Measurements from ENCODE around the gene SYMPK. TPM values are rescaled to one million over a fixed set of nuclear protein-coding genes. Genes with fewer than 3 reads are reported as not detected.

SYMPK gene
- total RNA-seq, 2 experiments from 2014 or later: 97.3 to 98.3 TPM

DNA sequence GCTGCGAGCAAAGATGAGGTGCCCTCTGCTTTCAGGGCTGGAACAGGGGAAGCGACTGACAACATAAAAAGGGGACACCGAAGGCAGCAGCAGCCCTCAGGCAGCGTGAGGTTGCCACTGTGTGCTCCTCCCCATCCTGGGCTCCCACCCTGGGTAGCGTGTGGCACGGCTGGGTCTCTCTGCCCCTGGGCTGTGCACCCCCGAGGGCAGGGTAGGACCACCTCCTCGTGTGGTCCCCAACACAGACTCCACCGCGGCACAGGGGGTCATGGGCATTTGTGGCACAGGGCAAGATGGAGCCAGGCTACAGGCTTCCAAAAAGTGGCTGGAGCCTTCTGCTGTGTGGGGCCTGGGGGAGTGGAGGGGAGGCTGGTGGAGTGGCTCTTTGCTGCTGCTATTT lies 41.4 kb downstream of the SYMPK start:
- Mint-ChIP-seq H3K4me1 (ENCODE audit: low read depth) (peaks cover 6% of the 10 kb centered on the region), H3K27ac (peak overlapping the region; percentile 34), H3K9me3 (ENCODE audit: insufficient read depth) (no peaks in the 10 kb centered on the region), H3K4me3 (no peak overlapping the region), H3K36me3 (ENCODE audit: low read depth) (peaks cover 35% of the 10 kb centered on the region), H3K27me3 (ENCODE audit: low read depth) (no peaks in the 10 kb centered on the region)
- no peak for DNase-seq
- CTCF ChIA-PET: no interaction called here
- POLR2A ChIA-PET: no interaction called here
- ATAC-seq: no peak

DNA sequence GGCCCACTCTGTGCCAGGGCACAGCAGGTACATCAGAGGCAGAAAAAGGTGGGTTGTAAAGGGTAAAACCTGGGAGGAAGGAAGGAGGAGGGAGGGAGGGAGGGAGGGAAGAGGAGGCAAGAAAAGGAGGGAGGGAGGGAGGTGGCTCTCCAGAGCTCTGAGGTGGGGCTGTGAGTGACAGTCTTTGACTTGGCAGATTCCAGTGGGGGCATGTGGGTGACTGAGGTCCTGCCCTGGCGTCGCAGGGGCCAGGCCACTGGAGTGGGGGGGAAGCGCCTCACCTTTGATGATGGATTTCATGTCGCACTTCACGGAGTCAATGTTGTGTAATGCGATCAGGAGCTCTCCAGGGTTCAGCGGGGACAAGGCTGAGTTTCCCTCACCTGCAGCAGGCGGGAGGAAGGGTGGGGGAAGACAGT lies 41.8 kb downstream of the SYMPK start:
- ChIA-PET CTCF (interaction anchor here (1.6 kb wide), 1 partner anchor 51 kb away, joined by 7 read pairs; the partner anchor contains the start of gene SIX5), POLR2A (interaction anchor here (1.0 kb wide), 1 partner anchor 17 kb away, joined by 4 read pairs; no protein-coding TSS in a partner anchor)
- Mint-ChIP-seq H3K27ac (peak overlapping the region; percentile 34), H3K36me3 (ENCODE audit: low read depth) (peaks cover 32% of the 10 kb centered on the region), H3K9me3 (ENCODE audit: insufficient read depth) (no peaks in the 10 kb centered on the region), H3K27me3 (ENCODE audit: low read depth) (no peaks in the 10 kb centered on the region), H3K4me3 (no peak overlapping the region), H3K4me1 (ENCODE audit: low read depth) (peaks cover 6% of the 10 kb centered on the region)
- ATAC-seq (no peak), DNase-seq (no peak)

- CTCF ChIA-PET: interaction anchor here (1.6 kb wide), 1 partner anchor 51 kb away, joined by 7 read pairs; the partner anchor contains the start of gene SIX5
- no peak overlapping the region for H3K4me3 Mint-ChIP-seq
- peaks cover 26% of the 10 kb centered on the region for H3K36me3 Mint-ChIP-seq (ENCODE audit: low read depth)
- DNase-seq (no peak), ATAC-seq (no peak)
- peaks cover 6% of the 10 kb centered on the region for H3K4me1 Mint-ChIP-seq (ENCODE audit: low read depth)
- POLR2A ChIA-PET: interaction anchor here (1.0 kb wide), 1 partner anchor 18 kb away, joined by 4 read pairs; no protein-coding TSS in a partner anchor
- no peaks in the 10 kb centered on the region for H3K9me3 Mint-ChIP-seq (ENCODE audit: insufficient read depth)
- H3K27me3 Mint-ChIP-seq (ENCODE audit: low read depth): no peaks in the 10 kb centered on the region
- H3K27ac Mint-ChIP-seq: no peak overlapping the region
These were observed 42.4 kb downstream of the SYMPK start for GRCh38 chr19:45820413-45821102.

DNA sequence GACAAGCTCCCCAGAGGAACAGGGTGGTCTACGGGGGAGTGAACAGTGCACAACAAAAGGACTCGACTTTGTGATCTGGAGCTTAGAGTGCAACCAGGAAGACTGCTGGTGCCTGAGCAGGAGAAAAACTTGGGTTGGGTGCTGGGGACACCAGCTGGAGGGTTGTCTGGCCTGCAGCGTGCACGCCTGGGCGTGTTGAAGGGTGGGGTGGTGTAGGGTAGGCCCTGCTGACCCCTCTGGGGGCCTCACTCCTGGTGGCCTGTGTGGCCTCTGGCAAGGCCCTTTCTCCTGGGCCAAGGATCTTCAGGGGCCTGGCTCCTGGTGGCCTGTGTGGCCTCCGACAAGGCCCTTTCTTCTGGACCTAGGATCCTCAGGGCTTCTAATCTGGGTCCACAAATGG lies 43.2 kb downstream of the SYMPK start:
- CTCF ChIA-PET: interaction anchor here (1.6 kb wide), 1 partner anchor 50 kb away, joined by 7 read pairs; the partner anchor contains the start of gene SIX5
- H3K4me1 Mint-ChIP-seq (ENCODE audit: low read depth): peaks cover 6% of the 10 kb centered on the region
- H3K9me3 Mint-ChIP-seq (ENCODE audit: insufficient read depth): no peaks in the 10 kb centered on the region
- H3K36me3 Mint-ChIP-seq (ENCODE audit: low read depth): peaks cover 26% of the 10 kb centered on the region
- H3K27me3 Mint-ChIP-seq (ENCODE audit: low read depth): no peaks in the 10 kb centered on the region
- no peak for DNase-seq
- POLR2A ChIA-PET: interaction anchor here (0.6 to 1.0 kb wide), 2 partner anchors 12 to 66 kb away, joined by 3 to 4 read pairs; partner anchors contain the start of gene IRF2BP1
- peak overlapping the region; percentile 11 for H3K27ac Mint-ChIP-seq
- no peak overlapping the region for H3K4me3 Mint-ChIP-seq
- no peak for ATAC-seq

DNA sequence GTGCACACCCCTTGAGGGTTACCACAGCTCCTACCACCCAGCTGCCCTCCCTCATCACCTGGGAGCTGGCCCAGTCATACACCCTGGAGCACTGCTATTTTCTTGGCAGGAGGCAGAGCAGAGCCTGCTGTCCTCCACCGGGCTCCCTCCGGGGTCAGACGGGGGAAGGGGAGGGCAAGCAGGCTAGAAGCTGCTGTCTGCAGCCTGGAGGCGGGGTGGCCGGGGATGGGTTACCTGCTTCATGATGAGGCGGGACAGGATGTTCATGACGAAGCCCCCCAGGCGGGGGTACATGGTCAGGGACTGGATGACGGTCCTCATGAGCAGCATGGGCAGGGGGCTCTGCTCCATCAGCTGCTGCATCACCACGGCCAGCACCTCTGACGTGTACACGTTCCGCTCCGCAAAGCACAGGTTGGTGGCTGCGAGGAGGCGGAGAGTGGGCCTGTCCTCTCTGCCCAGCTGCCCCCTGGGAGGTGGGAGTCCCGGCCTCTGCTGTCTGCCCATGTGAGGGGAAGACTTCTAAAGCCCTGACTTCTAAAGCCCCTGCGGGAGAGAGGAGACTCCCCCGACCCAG lies 45.1 kb downstream of the SYMPK start:
- no peaks in the 10 kb centered on the region for H3K27me3 Mint-ChIP-seq (ENCODE audit: low read depth)
- ATAC-seq (no peak), DNase-seq (no peak)
- POLR2A ChIA-PET: interaction anchor here (1.3 kb wide), 1 partner anchor 49 kb away, joined by 3 read pairs; the partner anchor contains the start of gene SIX5
- peaks cover 10% of the 10 kb centered on the region for H3K36me3 Mint-ChIP-seq (ENCODE audit: low read depth)
- H3K4me3 Mint-ChIP-seq: no peak overlapping the region
- no peak overlapping the region for H3K27ac Mint-ChIP-seq
- H3K9me3 Mint-ChIP-seq (ENCODE audit: insufficient read depth): no peaks in the 10 kb centered on the region
- H3K4me1 Mint-ChIP-seq (ENCODE audit: low read depth): peaks cover 6% of the 10 kb centered on the region
- CTCF ChIA-PET: interaction anchor here (0.7 to 2.7 kb wide), 17 partner anchors 8 to 447 kb away, joined by 3 to 32 read pairs (median 11); partner anchors contain the start of genes FOXA3, IRF2BP1, SIX5 and SYMPK

GRCh38 chr19:45817010-45817724 lies 45.8 kb downstream of the SYMPK start:
- DNase-seq (peak; percentile 98), ATAC-seq (peak; percentile 97)
- Mint-ChIP-seq H3K9me3 (ENCODE audit: insufficient read depth) (no peaks in the 10 kb centered on the region), H3K4me1 (ENCODE audit: low read depth) (peaks cover 6% of the 10 kb centered on the region), H3K27ac (peak overlapping the region; percentile 34), H3K4me3 (no peak overlapping the region), H3K36me3 (ENCODE audit: low read depth) (peaks cover 10% of the 10 kb centered on the region), H3K27me3 (ENCODE audit: low read depth) (no peaks in the 10 kb centered on the region)
- POLR2A ChIA-PET: interaction anchor here (1.3 kb wide), 1 partner anchor 48 kb away, joined by 3 read pairs; the partner anchor contains the start of gene SIX5
- CTCF ChIA-PET: interaction anchor here (0.5 to 2.7 kb wide), 46 partner anchors 9 to 448 kb away, joined by 3 to 32 read pairs (median 4); partner anchors contain the start of genes CCDC61, DMWD, FBXO46 and FOXA3

GRCh38 chr19:45816236-45817009 lies 46.5 kb downstream of the SYMPK start:
- no peak for DNase-seq
- H3K36me3 Mint-ChIP-seq (ENCODE audit: low read depth): peaks cover 10% of the 10 kb centered on the region
- peaks cover 6% of the 10 kb centered on the region for H3K4me1 Mint-ChIP-seq (ENCODE audit: low read depth)
- ATAC-seq: no peak
- no peak overlapping the region for H3K4me3 Mint-ChIP-seq
- H3K27ac Mint-ChIP-seq: no peak overlapping the region
- no peaks in the 10 kb centered on the region for H3K9me3 Mint-ChIP-seq (ENCODE audit: insufficient read depth)
- ChIA-PET POLR2A (interaction anchor here (1.3 kb wide), 1 partner anchor 47 kb away, joined by 3 read pairs; the partner anchor contains the start of gene SIX5), CTCF (interaction anchor here (0.5 to 3.5 kb wide), 46 partner anchors 10 to 447 kb away, joined by 3 to 32 read pairs (median 4); partner anchors contain the start of genes CCDC61, DMWD, FBXO46 and FOXA3)
- H3K27me3 Mint-ChIP-seq (ENCODE audit: low read depth): no peaks in the 10 kb centered on the region

GRCh38 chr19:45815481-45816216 lies 47.3 kb downstream of the SYMPK start:
- H3K4me1 Mint-ChIP-seq (ENCODE audit: low read depth): peaks cover 7% of the 10 kb centered on the region
- CTCF ChIA-PET: interaction anchor here (1.2 to 3.5 kb wide), 5 partner anchors 11 to 87 kb away, joined by 11 to 28 read pairs (median 14); partner anchors contain the start of genes IRF2BP1, MYPOP and SIX5

GRCh38 chr19:45814851-45815480 lies 48.0 kb downstream of the SYMPK start, which contains the start of gene RSPH6A:
TSS of gene RSPH6A (minus strand) at chr19:45815308. CDS start at chr19:45815176, 132 bp downstream.
- H3K4me3 Mint-ChIP-seq: no peak within 1 kb of the TSS
- H3K9me3 Mint-ChIP-seq (ENCODE audit: insufficient read depth): no peaks in the 10 kb centered on the region
- peaks cover 12% of the 10 kb centered on the region for H3K4me1 Mint-ChIP-seq (ENCODE audit: low read depth)
- H3K27me3 Mint-ChIP-seq (ENCODE audit: low read depth): no peaks in the 10 kb centered on the region
- DNase-seq (no peak), ATAC-seq (no peak)
- no peak within 1 kb of the TSS for H3K27ac Mint-ChIP-seq
- peaks cover 3% of the 10 kb centered on the region for H3K36me3 Mint-ChIP-seq (ENCODE audit: low read depth)
- ChIA-PET CTCF (interaction anchor here (0.6 to 3.5 kb wide), 4 partner anchors 15 to 122 kb away, joined by 3 to 17 read pairs (median 8); partner anchors contain the start of gene SIX5), POLR2A (no interaction called here)

More at GRCh38 chr19:45815481-45816216, 47.3 kb downstream of the SYMPK start:
- Mint-ChIP-seq H3K27me3 (ENCODE audit: low read depth) (no peaks in the 10 kb centered on the region), H3K27ac (no peak overlapping the region), H3K9me3 (ENCODE audit: insufficient read depth) (no peaks in the 10 kb centered on the region), H3K4me3 (no peak overlapping the region), H3K36me3 (ENCODE audit: low read depth) (peaks cover 6% of the 10 kb centered on the region)
- DNase-seq: no peak
- ATAC-seq: no peak
- POLR2A ChIA-PET: no interaction called here
